Cardiac fibroblast (primary cell): Measurements from ENCODE around the gene PXDN.

Experiments used
- DNase-seq, 2 donors: peaks; one replicate each; pipeline versions ENCODE4 v3.0.0 to v3.0.0-alpha.2; 2010; ENCODE audit warnings: low read depth in 2 of 2
- H3K4me3 ChIP-seq, 2 donors: replicated peaks in 1 of 2; 1 replicate in 1 of 2; 2 replicates in 1 of 2; pipeline ENCODE4 v1.5.1; 2011; ENCODE audit warnings: low read depth in 2 of 2, low read length in 2 of 2, mild to moderate bottlenecking in 2 of 2, moderate library complexity in 1 of 2
- TF ChIP-seq, protein P1 (sequence below): IDR thresholded peaks from one replicate; pipeline ENCODE4 v1.5.1; 2011; ENCODE audit warnings: low read depth, mild to moderate bottlenecking, low read length, inconsistent platforms

Gene PXDN

DNA sequence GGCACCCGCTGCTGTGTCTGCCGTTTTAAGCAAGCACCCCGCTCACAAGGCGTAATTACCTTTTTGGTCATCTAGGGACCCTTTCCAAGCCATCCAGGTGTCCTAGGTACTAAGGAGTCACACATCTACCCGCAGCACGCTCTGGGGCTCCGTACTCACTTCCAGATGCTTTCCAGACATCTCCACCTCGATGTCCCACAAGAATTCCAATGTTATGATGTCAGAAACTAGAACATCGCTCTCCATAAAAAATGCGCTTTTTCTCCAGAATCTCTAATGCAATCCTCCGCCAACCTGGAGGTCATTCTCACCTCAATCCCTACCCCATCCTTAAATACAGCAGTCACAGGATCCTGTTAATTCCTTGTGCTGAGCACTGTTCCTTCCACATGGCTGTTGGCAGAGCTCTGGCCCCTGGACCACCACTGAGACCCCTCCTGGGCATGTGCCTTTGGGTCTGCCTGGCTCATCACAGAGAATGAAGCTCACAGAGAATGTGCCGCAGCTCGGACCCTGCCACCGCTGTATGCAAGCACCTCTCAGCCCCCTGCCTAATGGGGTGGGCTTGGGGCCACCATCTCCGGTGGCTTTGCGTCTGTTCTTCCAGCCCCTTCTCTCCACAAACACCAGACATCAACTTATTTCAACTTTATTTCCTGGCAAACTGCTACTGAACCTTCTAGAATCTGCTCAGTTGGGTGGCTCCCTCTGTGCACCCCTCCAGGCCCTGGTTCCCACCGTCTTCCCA lies 4.6 kb upstream of the PXDN start:
- DNase-seq = peak in 1 of 2 donors; percentile 60
- no peak overlapping the region for H3K4me3 ChIP-seq
- TF ChIP-seq, protein P1, sequence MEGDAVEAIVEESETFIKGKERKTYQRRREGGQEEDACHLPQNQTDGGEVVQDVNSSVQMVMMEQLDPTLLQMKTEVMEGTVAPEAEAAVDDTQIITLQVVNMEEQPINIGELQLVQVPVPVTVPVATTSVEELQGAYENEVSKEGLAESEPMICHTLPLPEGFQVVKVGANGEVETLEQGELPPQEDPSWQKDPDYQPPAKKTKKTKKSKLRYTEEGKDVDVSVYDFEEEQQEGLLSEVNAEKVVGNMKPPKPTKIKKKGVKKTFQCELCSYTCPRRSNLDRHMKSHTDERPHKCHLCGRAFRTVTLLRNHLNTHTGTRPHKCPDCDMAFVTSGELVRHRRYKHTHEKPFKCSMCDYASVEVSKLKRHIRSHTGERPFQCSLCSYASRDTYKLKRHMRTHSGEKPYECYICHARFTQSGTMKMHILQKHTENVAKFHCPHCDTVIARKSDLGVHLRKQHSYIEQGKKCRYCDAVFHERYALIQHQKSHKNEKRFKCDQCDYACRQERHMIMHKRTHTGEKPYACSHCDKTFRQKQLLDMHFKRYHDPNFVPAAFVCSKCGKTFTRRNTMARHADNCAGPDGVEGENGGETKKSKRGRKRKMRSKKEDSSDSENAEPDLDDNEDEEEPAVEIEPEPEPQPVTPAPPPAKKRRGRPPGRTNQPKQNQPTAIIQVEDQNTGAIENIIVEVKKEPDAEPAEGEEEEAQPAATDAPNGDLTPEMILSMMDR = no peak

DNA sequence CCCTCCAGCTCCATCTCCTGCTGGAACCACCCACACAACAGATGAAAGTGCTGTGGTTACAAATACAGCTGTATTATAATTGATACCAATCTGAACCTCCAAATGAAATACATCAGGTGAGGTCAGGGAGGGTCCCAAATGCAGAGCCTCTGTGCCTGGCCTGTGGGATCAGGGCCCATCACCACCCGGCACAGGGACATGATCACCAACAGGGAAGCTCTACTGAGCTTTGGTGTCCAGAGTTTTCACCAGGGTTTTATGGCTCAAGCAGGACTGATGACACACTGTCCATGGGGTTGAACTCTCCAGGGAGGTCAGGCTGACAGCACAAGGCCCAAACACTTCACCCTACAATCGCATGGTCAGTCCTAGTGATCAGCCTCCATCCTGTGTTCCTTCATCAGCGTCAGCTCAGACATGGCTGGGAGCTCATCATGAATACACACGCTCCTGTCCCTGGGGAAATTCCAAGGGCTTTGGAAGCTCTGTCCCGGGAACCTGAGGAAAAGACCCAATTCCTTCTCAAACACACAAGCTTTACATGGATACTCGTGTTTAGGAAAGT lies 3.9 kb upstream of the PXDN start:
- peak in 1 of 2 donors; percentile 53 for DNase-seq
- no peak overlapping the region for H3K4me3 ChIP-seq
- TF ChIP-seq, protein P1 = no peak

DNA sequence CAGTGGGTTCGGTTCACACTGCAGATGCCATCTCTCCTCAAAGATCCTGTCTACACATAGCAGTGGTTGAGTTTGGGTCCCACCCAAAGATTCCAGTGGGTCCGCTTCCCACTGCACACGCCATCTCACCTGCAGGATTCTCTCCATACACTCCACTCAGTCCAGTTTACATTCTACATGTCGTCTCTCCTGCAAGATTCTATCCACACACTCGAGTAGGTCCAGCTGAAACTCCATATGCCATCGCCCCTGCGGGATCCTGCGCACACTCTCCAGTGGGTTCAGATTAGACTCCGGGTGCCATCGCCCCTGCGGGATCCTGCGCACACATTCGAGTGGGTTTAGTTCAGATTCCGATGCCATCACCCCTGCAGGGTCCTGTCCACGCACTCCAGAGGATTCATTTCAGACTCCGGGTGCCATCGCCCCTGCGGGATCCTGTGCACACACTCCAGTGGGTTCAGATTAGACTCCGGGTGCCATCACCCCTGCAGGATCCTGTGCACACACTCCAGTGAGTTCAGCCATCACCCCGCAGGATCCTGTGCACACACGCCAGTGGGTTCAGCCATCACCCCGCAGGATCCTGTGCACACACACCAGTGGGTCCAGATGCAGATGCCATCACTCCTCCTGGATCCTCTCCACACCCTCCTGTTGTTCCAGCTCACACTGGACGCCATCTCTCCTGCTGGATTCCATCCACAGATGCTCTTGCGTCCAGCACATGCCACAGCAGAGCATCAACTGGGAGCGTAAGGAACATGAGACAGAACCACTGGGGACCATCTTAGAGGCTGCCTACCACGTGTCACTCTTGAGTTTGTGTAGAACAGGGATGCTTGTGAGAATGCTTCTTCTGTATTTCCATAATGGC lies 3.0 kb upstream of the PXDN start:
- DNase-seq = no peak

DNA sequence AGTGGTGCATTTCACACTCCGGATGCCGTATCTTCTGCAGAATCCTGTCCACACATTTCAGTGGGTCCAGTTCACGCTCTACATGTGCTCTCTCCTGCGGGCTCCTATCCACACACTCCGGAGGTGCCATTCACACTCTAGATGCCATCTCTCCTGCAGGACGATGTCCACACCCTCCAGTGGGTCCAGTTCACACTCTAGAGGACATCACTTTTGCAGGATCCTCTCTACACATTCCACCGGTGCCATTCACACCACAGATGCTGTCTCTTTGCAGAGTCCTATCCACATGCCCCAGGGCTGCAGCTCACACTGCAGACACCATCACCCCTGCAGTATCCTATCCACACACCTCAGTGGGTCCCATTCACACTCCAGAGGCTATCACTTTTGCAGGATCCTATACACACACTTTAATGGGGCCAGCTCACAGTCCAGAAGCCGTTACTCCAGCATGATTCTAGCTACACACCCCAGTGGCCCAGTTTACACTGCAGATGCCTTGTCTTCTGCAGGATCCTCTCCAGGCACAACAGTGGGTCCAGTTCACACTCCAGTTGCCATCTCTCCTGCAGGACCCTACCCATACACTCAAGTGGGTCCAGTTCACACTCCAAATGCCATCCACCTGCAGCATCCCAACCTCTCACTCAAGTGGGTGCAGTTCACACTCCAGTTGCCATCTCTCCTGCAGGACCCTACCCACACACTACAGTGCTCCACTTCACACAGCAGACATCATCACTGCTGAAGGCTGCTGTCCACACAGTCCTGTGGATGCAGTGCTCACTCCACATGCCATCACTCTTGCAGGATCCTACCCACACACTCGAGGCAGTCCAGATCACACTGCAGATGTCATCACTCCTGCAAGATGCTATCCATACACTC lies 2.1 kb upstream of the PXDN start:
- TF ChIP-seq, protein P1 = no peak
- no peak for DNase-seq

More for the DNA sequence above, 3.0 kb upstream of the PXDN start:
- TF ChIP-seq, protein P1 = no peak
- H3K4me3 ChIP-seq = no peak overlapping the region

DNA sequence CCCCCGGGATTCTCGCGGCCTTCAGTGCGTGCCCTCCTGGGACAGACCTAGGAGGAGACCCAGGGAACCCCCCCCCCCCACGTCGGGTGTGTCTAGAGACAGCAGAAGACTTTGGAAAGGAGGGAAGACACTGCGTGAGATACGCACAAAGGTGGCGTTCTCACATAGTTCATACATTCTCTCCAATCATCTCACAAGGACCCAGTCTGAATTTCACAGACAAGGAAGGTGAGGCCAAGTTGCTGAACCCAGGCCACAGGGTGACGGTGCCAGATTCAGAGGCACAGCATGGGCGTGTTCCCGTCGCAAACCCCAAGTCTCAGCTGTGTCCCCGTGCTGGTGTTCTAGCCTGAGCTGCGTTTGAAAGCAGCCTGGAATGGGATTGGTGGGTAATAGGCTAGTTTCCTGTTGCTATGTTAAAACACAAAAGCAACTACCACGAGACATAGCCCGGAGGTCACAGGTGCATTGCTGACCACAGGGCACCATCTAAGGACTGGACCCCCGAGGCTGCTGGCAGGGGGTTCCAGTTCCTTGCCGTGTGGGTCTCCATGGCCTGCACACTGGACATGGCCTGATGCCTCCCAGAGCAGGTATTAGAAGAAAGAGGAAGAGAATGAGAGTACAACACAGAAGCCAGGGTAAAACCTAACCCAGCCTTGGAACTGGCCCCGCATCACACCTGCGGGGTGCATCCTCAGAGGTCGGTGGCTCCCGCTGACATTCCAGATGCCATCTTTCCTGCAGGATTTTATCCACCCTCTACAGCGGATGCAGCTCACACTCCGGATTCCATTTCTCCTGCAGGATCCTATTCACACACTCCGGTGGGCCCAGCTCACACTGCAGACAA lies 1.1 kb upstream of the PXDN start:
- TF ChIP-seq, protein P1 = no peak
- H3K4me3 ChIP-seq = peak overlapping the region; percentile 69 to 77
- DNase-seq = no peak

More for the DNA sequence above, 2.1 kb upstream of the PXDN start:
- H3K4me3 ChIP-seq = no peak overlapping the region

DNA sequence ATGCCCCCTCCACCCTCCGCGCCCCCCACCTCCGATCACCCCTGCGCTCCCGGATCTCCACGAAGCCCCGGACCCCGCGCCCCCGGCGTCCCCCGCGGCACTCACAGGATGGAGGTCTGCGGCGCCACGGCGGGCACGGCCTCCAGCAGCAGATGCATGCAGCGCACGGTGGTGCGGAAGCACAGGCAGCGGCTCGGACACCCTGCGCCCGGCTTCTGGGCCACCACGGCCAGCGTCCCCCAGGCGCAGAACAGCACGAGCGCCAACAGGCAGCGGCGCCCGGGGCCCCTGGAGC lies 217 bp downstream of the PXDN start:
- H3K4me3 ChIP-seq = peak overlapping the region; percentile 69 to 77
- TF ChIP-seq, protein P1 = no peak
- no peak for DNase-seq
